GM21367 (cell line): ENCODE data around the gene MIA.
"Not testable (repeated sequence)": the region's sequence is repeated elsewhere in the genome, so short reads cannot be mapped to it uniquely, and the experiment has no call there.

Experiments used
- ATAC-seq: cut with Tn5 transposase; IDR thresholded peaks from one replicate; pipeline ENCODE4 v1.9.1; 2021; ENCODE audit not compliant: unreplicated experiment

MIA gene

GRCh38 chr19:40777937-40778705 is 2.8 kb downstream of the MIA start, which contains the start of gene RAB4B:
TSS of gene RAB4B (plus strand) at chr19:40778247. CDS start at chr19:40778376, 129 bp downstream.
- peak; percentile 48 for ATAC-seq

GRCh38 chr19:40778706-40779284 is 3.5 kb downstream of the MIA start:
- no peak for ATAC-seq

- ATAC-seq, result no peak
Measured at GRCh38 chr19:40780582-40780981, 5.3 kb downstream of the MIA start.

- ATAC-seq, result no peak
Measured at GRCh38 chr19:40781140-40781539, 5.8 kb downstream of the MIA start.

DNA sequence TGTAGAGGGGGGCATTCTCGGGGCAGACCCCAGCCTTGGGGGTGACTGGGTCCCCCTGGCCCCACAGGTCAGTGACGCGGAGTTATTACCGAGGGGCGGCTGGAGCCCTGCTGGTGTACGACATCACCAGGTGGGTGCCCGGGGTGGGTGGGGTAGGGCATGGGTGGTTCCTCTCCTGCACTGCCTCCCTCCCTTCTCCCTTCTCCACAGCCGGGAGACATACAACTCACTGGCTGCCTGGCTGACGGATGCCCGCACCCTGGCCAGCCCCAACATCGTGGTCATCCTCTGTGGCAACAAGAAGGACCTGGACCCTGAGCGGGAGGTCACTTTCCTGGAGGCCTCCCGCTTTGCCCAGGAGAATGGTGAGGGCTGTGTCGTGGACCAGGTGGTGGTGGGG is 8.4 kb downstream of the MIA start:
- ATAC-seq, result no peak

DNA sequence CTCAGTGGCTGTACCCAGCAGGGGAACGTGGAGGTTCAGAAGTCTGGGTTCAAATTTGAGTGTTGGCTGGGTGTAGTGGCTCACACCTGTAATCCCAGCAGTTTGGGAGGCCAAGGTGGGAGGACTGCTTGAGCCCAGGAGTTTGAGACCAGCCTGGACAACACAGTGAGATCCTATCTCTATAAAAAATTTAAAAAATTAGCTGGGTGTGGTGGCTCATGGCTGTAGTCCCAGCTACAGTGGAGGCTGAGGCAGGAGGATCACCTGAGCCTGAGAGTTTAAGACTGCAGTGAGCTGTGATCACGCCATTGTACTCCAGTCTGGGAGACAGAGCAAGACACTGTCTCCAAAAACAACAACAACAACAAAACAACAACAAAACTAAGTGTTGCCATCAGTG is 8.8 kb downstream of the MIA start:
- ATAC-seq, result not testable (repeated sequence)

DNA sequence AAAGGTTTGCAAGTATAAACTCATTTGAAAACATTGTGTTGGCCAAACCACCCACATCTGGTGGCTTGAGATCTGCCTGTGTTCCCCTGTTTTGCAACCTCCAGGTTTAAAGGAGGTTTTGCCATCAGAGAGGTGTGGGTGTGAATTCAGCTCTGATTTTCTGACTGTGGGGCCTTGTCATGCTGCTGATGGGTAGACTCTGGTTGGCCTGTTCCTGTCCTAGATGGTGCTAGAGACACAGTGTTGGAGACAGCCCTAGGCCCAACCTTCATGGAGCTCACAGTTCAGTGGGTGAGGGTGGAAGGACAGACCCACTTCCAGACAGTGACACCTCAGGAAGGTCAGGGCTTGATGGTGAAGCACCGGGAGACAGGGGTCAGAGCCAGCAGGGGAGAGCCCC is 10.2 kb downstream of the MIA start:
- ATAC-seq, result no peak

GRCh38 chr19:40786060-40787037 is 11.0 kb downstream of the MIA start:
- no peak for ATAC-seq

- ATAC-seq, result no peak
Measured at GRCh38 chr19:40791349-40791748, 16.0 kb downstream of the MIA start.

DNA sequence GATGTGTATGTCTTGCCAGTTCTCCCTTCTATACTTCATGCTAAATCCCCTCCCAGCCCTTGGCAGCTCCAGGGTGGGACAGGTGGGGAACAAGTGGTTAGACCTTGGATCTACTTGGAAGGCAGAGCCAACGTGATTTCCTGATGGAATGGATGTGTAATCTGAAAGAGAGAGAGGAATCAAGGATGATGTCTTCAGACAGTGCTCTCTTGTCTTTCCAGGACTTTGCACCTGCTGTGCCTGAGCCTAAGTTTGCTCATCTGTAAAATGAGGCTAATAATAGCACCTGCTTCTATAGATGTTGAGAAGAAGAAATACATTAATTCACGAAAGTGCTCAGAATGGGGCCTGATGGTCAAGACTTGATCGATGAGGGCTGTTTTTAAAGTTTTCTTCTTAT is 16.7 kb downstream of the MIA start:
- ATAC-seq, result no peak

DNA sequence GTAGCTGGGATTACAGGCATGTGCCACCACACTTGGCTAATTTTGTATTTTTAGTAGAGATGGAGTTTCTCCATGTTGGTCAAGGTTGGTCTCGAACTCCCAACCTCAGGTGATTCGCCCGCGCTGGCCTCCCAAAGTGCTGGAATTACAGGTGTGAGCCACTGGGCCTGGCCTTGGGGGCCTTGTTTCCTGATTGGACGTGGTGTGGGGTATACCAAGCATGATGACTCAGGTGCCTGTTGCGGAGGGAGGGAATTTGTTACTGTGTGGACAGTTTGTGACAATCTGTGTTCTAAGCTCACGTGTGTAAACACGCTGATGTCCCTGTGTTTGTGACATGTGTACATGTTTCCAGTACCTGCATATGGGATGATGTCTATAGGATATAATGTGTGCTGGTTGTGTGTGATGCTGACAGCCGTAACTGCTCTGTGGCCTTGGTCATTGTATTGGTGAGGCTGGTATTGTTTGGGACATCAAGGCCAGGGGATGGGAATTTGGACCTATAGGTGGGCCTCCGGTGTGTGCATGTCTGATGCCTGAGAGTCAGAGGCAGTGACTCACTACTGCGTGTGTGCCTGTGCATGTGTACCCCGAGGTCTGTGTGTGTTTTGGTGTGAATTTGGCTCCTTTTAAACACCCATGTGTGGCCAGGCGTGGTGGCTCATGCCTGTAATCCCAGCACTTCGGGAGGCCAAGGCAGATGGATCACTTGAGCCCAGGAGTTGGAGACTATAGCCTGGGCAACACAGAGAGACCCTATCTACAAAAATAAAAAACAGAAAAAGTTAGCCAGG is 22.0 kb downstream of the MIA start:
- no peak for ATAC-seq

GRCh38 chr19:40797963-40798682 is 22.8 kb downstream of the MIA start:
- peak; percentile 23 for ATAC-seq

DNA sequence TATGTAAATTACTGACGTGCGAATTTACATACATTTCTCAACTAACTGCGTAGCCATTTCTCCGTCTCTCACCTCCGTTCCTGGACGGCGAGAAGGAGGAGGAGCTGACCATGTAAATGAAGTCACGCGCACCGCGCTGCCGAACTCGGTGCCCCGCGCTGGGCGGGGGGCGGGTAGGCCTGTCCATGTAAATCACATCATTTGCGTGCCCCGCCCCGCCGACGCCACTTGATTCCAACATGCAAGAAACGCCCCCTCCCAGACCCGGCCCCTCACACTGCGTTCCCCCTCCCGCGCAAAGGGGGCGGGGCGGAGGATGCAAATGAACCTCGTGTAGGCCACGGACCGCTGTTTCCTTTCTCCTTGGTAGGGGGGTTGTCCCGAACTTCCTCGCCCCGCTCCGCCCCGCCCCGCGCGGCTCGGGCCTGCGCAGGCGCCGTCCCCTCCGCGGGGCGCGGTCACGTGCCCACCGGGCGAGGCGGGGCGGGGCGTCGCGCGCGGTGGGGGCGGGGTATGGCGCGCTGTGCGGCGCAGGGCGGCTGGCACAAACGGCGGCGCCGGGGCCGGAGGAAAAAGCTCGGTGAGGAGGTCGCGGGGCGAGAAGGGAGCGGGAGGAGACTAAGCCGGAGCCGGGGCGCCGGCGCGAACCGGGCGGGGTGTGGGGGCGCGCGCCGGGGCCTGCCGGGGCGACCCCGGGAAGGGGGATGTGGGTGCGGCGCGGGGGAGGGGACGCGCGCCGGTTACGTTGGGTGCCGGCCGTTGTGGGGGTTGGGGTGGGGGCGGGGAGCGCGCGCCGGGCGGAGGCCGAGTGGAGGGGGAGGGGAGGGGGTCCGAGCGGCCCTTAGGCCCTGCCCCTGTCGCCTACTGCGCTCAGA is 23.6 kb downstream of the MIA start, which contains the start of gene EGLN2:
Gene EGLN2, plus strand, starts transcription at position 509 of the 875 bp plus-strand sequence. CDS start 1,382 bp downstream, outside the sequence.
- peak; percentile 54 for ATAC-seq

DNA sequence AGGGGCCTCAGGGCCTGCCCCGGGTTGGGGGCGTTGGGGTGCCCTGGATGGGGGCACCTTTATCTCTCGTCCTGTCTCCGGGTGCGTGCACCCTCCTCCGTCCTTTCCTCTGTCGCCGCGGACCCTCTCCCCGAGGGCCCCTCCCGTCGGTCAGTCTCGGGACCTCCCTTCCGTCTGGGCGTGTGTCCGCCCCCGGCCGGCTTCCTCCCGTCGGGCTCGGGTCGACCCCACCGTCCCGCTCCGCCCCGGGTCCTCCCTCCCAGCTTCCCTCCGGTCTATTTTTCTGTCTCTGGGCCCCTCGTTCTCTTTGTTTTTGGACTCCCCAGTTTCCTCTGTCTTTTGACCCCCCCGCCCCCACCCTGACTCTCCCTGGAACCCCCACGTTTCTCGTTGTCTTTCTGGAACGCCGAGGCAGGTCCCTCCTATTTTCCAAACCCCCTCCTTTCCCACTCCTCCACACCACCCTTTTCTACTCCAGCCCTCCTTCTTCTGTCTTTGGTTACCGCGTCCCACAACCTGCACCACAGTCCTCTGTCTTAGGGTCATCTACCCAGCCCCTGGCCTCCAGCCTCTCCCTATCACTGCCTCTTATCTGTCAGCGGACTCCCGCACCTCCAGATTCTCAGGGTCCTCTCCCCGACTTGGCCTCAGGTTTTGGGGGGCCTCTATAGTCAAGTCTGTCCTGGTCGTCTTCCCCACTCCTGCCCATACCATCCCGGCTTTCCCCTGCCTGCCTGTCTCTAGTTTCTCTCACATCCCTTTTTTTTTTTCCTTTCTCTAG is 24.4 kb downstream of the MIA start:
- ATAC-seq, result no peak

- no peak for ATAC-seq
Measured at GRCh38 chr19:40800339-40800996, 25.1 kb downstream of the MIA start.

DNA sequence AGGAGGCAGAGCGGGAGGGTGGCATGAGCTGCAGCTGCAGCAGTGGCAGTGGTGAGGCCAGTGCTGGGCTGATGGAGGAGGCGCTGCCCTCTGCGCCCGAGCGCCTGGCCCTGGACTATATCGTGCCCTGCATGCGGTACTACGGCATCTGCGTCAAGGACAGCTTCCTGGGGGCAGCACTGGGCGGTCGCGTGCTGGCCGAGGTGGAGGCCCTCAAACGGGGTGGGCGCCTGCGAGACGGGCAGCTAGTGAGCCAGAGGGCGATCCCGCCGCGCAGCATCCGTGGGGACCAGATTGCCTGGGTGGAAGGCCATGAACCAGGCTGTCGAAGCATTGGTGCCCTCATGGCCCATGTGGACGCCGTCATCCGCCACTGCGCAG is 25.7 kb downstream of the MIA start:
- ATAC-seq, result no peak

DNA sequence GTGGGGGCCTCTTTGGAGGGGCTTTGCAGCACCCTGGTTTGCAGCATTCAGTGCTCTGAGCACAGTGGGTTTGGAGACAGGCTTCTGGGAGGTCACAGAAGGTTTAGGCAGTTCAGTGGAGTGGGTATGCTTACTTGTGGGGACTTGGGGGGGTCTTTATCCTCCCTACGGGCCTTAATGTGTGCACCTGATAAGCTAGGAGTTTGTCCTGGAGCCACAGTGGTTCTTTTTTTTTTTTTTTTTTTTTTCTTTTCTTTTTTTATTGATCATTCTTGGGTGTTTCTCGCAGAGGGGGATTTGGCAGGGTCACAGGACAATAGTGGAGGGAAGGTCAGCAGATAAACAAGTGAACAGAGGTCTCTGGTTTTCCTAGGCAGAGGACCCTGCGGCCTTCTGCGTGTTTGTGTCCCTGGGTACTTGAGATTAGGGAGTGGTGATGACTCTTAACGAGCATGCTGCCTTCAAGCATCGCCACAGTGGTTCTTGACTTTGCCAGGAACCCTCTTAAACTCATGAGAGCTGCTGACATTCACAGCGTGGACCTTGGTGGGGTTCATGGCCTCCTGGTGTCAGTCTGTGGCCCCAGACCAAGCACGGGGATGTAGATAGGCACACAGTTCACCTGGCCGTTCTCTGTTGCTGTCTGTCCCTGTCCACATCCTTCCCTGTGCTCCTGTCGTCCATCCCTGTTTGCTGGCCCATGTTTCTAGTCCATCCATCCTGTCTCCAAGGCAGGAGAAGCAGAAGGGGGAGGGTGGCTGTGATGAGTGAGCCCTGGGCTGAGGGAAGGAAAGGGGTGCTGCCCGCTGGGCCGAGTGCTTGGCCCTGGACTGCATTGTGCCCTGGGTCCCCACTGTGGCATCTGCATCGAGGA is 26.3 kb downstream of the MIA start:
- no peak for ATAC-seq
